Measurements from ENCODE around the gene GCSAM.
"Not testable (repeated sequence)": the region's sequence is repeated elsewhere in the genome, so short reads cannot be mapped to it uniquely, and the experiment has no call there.

The GCSAM gene

GRCh38 chr3:112072387-112073060, 60.5 kb downstream of the GCSAM start:
- not testable (repeated sequence) for DNase-seq (ENCODE audit: low read depth)

Data from stimulated activated CD8-positive, alpha-beta memory T cell treated with anti-CD3 and anti-CD28 coated beads, Interleukin-12 subunit alpha, Interleukin-12 subunit beta, amount 100 ng/mL, for 1 hour (primary cell).